IMR-90 (cell line): Measurements from ENCODE around the gene AOC2.

Experiments
- BHLHE40 ChIP-seq: fragments of 150-350 bp; IDR thresholded peaks from 2 replicates; pipeline ENCODE4 v1.6.1; 2016; ENCODE audit warnings: mild to moderate bottlenecking, low read depth, low read length
- CEBPB ChIP-seq: IDR thresholded peaks from 2 replicates; pipeline ENCODE4 v1.6.1; 2012; ENCODE audit warnings: low read depth, low read length, improper control_type of control experiment
- CTCF ChIP-seq: conservative IDR thresholded peaks from 2 replicates; pipeline ENCODE4 v1.5.1; 2012; ENCODE audit warnings: mild to moderate bottlenecking, low read depth, low read length, improper control_type of control experiment
- ELK1 ChIP-seq: fragments of 150-350 bp; IDR thresholded peaks from 2 replicates; pipeline ENCODE4 v1.6.1; 2016; ENCODE audit warnings: low read depth, mild to moderate bottlenecking, low read length, moderate library complexity, borderline replicate concordance
- MAFK ChIP-seq: IDR thresholded peaks from 2 replicates; pipeline ENCODE4 v1.6.1; 2012; ENCODE audit warnings: low read depth, low read length, improper control_type of control experiment
- MXI1 ChIP-seq: IDR thresholded peaks from 2 replicates; pipeline ENCODE4 v1.6.1; 2012; ENCODE audit warnings: low read depth, mild to moderate bottlenecking, low read length, moderate library complexity, borderline replicate concordance
- NFE2L2 ChIP-seq: fragments of 150-350 bp; IDR thresholded peaks from 2 replicates; pipeline ENCODE4 v1.6.1; 2016; ENCODE audit warnings: low read depth, mild to moderate bottlenecking, low read length
- POLR2A ChIP-seq: IDR thresholded peaks from 2 replicates; pipeline ENCODE4 v1.6.1; 2012; ENCODE audit warnings: mild to moderate bottlenecking, low read depth, low read length
- RAD21 ChIP-seq: IDR thresholded peaks from 2 replicates; pipeline ENCODE4 v1.6.1; 2012; ENCODE audit warnings: low read length, improper control_type of control experiment
- RCOR1 ChIP-seq: IDR thresholded peaks from 2 replicates; pipeline ENCODE4 v1.6.1; 2012; ENCODE audit warnings: mild to moderate bottlenecking, low read length, improper control_type of control experiment; ENCODE audit not compliant: insufficient replicate concordance
- RFX5 ChIP-seq: IDR thresholded peaks from 2 replicates; pipeline ENCODE4 v1.8.0; 2012; ENCODE audit warnings: low read depth, mild to moderate bottlenecking, low read length, moderate library complexity
- SMC3 ChIP-seq: fragments of 150-350 bp; IDR thresholded peaks from 2 replicates; pipeline ENCODE4 v1.6.1; 2016; ENCODE audit warnings: low read depth, mild to moderate bottlenecking, antibody characterized with exemption, low read length, moderate library complexity

GRCh38 chr17:42891539-42892152 is 47.3 kb downstream of the AOC2 start:
- TF ChIP-seq CTCF: no peak
- TF ChIP-seq RAD21: no peak
- TF ChIP-seq RCOR1: no peak
- no peak for TF ChIP-seq POLR2A
- no peak for TF ChIP-seq MAFK
- TF ChIP-seq SMC3: no peak
- TF ChIP-seq RFX5: no peak
- peak; percentile 63 for TF ChIP-seq CEBPB
- 0 out of 2 replicates have a peak, but pooled peaks have one; percentile 2 for TF ChIP-seq BHLHE40
- TF ChIP-seq NFE2L2: no peak
- TF ChIP-seq MXI1: no peak
- no peak for TF ChIP-seq ELK1
